Esophagus squamous epithelium (tissue), 5 donors: Measurements from ENCODE around the gene BSPH1. TPM values are rescaled to one million over a fixed set of nuclear protein-coding genes. Genes with fewer than 3 reads are reported as not detected.

ENCODE experiments used
- DNase-seq: peaks from one replicate; lab custom pipeline; 2025; lab: John Stamatoyannopoulos, UW
- H3K27ac ChIP-seq, 4 donors: fragments of 200-600 bp; sonication (generic); one replicate each; pipeline ENCODE4 v1.5.1; 2016 to 2019; ENCODE audit warnings: mild to moderate bottlenecking in 1 of 4
- H3K27me3 ChIP-seq, 4 donors: fragments of 200-600 bp; sonication (generic); 1 replicate in 3 of 4; 2 replicates in 1 of 4; pipeline versions ENCODE4 v1.5.1 to v1.6.0; 2017 to 2021; ENCODE audit warnings: antibody characterized with exemption in 1 of 4
- H3K36me3 ChIP-seq, 3 donors: fragments of 200-600 bp; sonication (generic); one replicate each; pipeline ENCODE4 v1.5.1; 2016 to 2019
- H3K4me1 ChIP-seq, 3 donors: fragments of 200-600 bp; sonication (generic); one replicate each; pipeline ENCODE4 v1.5.1; 2017 to 2019
- H3K4me3 ChIP-seq, 4 donors: fragments of 200-600 bp; sonication (generic); 1 replicate in 3 of 4; 2 replicates in 1 of 4; pipeline ENCODE4 v1.5.1; 2016 to 2019; ENCODE audit warnings: mild to moderate bottlenecking in 2 of 4, moderate library complexity in 1 of 4
- H3K9me3 ChIP-seq, 3 donors: fragments of 200-600 bp; sonication (generic); one replicate each; pipeline ENCODE4 v1.5.1; 2016 to 2019
- POLR2A ChIP-seq, 4 donors: fragments of 450-650 bp; IDR thresholded peaks; one replicate each; pipeline ENCODE4 v1.6.1; 2017; ENCODE audit warnings: antibody characterized with exemption in 4 of 4, mild to moderate bottlenecking in 4 of 4, moderate library complexity in 3 of 4
- WGBS, 2 donors: methylation state at CpG; one replicate each; pipeline ENCODE4 v1.1.5; 2018; 5-methylcytosine and 5-hydroxymethylcytosine counted together
- intact Hi-C: fragments of 100-400 bp; cut with DNase I; formaldehyde crosslinking; loops from one replicate; pipeline ENCODE4 v1.15.0; 2022
- total RNA-seq, 4 donors: library from RNA; depleted of rRNA; stranded (reverse); fragments of >200 nt; gene quantifications; one replicate each; pipeline ENCODE4 v1.1.0, GENCODE V29; 2016
- TF ChIP-seq, protein P1 (sequence below), 6 experiments: fragments of 450-650 bp in 4 of 6; fragments of 200-600 bp in 2 of 6; sonication (generic) in 2 of 6; IDR thresholded peaks; one replicate each; pipeline ENCODE4 v1.5.1; 2016 to 2019; ENCODE audit warnings: antibody characterized with exemption in 6 of 6, mild to moderate bottlenecking in 4 of 6, moderate library complexity in 4 of 6
- donor health status: DM: yes; HTN: yes; CAD: no.

Gene BSPH1
- total RNA-seq, 4 donors from 2014 or later: not detected

DNA sequence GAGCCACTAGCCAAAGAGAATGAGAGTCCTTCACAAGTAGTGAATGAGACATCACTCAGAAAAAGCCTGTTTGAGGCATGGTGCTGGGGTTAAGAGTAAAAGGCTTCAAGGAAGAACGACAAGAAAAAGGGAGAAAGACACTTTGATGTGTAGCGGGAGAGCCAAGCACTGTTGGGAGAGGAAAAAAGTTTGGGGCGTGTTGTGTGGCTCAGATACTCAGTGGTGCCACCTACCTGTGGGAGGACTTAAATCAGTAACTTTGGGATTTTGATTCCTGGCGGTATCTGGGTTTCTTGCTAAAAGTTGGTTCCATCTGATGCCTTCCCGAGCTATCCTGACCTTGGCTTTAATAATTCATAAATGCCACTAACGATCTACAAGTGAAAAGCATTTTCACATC is 14.8 kb upstream of the BSPH1 start:
- no peak for DNase-seq
- H3K9me3 ChIP-seq: no peaks in the 10 kb centered on the region
- H3K27ac ChIP-seq: no peak overlapping the region
- peaks cover 0 to 9% (median 0%) of the 10 kb centered on the region in 4 donors for H3K27me3 ChIP-seq
- H3K4me3 ChIP-seq: no peak overlapping the region
- H3K4me1 ChIP-seq: no peaks in the 10 kb centered on the region
- TF ChIP-seq POLR2A (IDR thresholded peaks at IDR 0.05): no peak
- TF ChIP-seq, protein P1, sequence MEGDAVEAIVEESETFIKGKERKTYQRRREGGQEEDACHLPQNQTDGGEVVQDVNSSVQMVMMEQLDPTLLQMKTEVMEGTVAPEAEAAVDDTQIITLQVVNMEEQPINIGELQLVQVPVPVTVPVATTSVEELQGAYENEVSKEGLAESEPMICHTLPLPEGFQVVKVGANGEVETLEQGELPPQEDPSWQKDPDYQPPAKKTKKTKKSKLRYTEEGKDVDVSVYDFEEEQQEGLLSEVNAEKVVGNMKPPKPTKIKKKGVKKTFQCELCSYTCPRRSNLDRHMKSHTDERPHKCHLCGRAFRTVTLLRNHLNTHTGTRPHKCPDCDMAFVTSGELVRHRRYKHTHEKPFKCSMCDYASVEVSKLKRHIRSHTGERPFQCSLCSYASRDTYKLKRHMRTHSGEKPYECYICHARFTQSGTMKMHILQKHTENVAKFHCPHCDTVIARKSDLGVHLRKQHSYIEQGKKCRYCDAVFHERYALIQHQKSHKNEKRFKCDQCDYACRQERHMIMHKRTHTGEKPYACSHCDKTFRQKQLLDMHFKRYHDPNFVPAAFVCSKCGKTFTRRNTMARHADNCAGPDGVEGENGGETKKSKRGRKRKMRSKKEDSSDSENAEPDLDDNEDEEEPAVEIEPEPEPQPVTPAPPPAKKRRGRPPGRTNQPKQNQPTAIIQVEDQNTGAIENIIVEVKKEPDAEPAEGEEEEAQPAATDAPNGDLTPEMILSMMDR (IDR thresholded peaks at IDR 0.05): no peak
- intact Hi-C loops: no loop called here
- 71 to 76% methylated on average over 6 of the region's 6 CpGs for WGBS, 2 donors
- no peaks in the 10 kb centered on the region for H3K36me3 ChIP-seq

DNA sequence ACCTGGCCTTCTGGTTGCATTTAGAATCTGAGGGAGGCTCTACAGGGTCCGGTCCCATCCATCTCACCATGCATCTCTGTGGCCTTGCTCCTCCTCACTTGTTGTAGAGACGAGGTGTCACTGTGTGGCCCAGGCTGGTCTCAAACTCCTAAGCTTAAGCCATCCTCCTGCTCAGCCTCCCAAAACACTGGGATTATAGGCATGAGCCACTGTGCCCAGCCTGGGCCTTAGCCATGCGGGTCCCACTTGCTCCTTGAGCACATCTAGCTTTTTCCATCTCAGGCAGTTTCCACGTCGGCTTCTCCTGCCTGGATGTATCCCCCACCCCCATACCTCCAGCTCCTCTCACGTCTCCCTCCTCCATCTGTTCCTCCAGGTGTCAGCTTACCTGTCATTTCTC is 12.3 kb upstream of the BSPH1 start:
- DNase-seq: no peak
- Histone ChIP-seq H3K4me1 (no peaks in the 10 kb centered on the region), H3K36me3 (no peaks in the 10 kb centered on the region), H3K9me3 (no peaks in the 10 kb centered on the region), H3K27me3 (peaks cover 0 to 9% (median 0%) of the 10 kb centered on the region in 4 donors), H3K27ac (no peak overlapping the region), H3K4me3 (no peak overlapping the region)
- intact Hi-C loops: no loop called here
- 72% methylated on average over 6 of the region's 6 CpGs for WGBS, 2 donors
- no peak for TF ChIP-seq POLR2A (IDR thresholded peaks at IDR 0.05)
- TF ChIP-seq, protein P1 (IDR thresholded peaks at IDR 0.05): no peak

DNA sequence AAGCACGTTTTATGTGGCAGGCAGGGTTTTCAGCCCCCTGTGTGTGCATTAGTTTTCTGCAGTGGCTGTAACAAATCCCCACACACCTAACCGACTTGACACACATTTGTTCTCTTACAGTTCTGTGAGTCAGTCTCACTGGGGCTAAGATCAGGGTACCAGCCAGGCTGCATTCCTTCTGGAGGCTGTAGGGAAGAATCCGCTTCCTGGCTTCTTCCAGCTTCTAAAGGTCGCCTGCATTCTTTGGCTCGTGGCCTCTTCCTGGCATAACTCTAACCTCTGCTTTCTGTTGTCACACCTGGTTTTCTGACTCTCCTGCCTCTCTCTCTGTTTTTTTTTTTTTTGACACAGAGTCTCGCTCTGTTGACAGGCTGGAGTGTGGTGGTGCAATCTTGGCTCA is 8.9 kb upstream of the BSPH1 start:
- intact Hi-C loops: no loop called here

DNA sequence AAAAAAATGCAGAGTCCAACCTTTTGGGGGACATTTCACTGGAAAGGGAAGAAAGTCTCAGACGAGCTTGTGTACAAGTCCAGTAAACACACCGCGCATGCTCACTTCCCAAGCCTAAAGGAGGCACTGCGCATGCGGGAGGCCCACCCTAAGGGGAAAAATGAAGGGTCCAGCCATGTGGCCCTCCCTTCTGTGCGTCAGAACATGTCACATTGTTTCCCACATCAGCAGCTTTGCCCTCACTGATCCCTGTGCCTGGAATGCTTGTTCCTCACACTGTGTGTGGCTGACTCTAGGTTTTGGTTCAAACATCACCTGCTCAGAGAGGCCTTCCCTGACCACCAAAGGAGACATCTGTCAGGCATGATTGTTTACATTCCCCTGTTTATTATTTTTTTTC is 6.8 kb upstream of the BSPH1 start:
- Histone ChIP-seq H3K4me1 (no peaks in the 10 kb centered on the region), H3K9me3 (no peaks in the 10 kb centered on the region), H3K27me3 (peaks cover 0 to 12% (median 0%) of the 10 kb centered on the region in 4 donors), H3K27ac (no peak overlapping the region), H3K4me3 (no peak overlapping the region), H3K36me3 (no peaks in the 10 kb centered on the region)
- DNase-seq: no peak
- TF ChIP-seq, protein P1 (IDR thresholded peaks at IDR 0.05): no peak
- TF ChIP-seq POLR2A (IDR thresholded peaks at IDR 0.05): no peak
- WGBS, 2 donors: 74 to 80% methylated on average over 6 of the region's 6 CpGs
- intact Hi-C loops: no loop called here

More for the DNA sequence above, 8.9 kb upstream of the BSPH1 start:
- H3K4me1 ChIP-seq: no peaks in the 10 kb centered on the region
- H3K4me3 ChIP-seq: no peak overlapping the region
- H3K27ac ChIP-seq: no peak overlapping the region
- H3K36me3 ChIP-seq: no peaks in the 10 kb centered on the region
- 64 to 67% methylated on average over 6 of the region's 6 CpGs for WGBS, 2 donors
- no peaks in the 10 kb centered on the region for H3K9me3 ChIP-seq
- DNase-seq: no peak
- TF ChIP-seq POLR2A (IDR thresholded peaks at IDR 0.05): no peak
- peaks cover 0 to 13% (median 0%) of the 10 kb centered on the region in 4 donors for H3K27me3 ChIP-seq

DNA sequence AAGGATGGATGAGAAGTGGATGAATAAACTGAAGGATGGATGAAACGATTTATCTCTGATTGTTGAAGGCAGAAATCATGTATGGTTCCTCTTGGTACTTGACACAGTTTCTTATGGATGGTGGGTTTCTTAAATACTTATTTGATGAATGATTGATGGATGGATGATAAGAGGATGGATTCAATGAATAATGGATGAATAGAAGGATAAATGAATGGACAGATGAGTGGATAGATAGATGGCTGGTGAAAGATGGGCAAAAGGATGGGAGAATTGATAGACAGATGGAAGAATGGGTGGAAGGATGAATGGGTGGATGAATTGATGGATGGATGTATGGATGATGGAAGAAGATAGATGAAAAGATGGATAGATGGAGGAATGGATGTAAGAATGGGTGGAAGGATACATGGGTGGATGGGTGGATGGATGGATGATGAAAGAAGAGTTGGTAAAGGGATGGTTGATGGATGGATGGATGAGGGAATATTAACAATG is 4.3 kb upstream of the BSPH1 start:
- no peaks in the 10 kb centered on the region for H3K4me1 ChIP-seq
- no peak for DNase-seq
- TF ChIP-seq, protein P1 (IDR thresholded peaks at IDR 0.05): no peak
- no peak for TF ChIP-seq POLR2A (IDR thresholded peaks at IDR 0.05)

More for the DNA sequence above, 4.3 kb upstream of the BSPH1 start:
- Histone ChIP-seq H3K27ac (no peak overlapping the region), H3K36me3 (no peaks in the 10 kb centered on the region), H3K9me3 (no peaks in the 10 kb centered on the region), H3K27me3 (peaks cover 0 to 29% (median 0%) of the 10 kb centered on the region in 4 donors), H3K4me3 (no peak overlapping the region)
- 40 to 71% methylated on average over 1 of the region's 1 CpG for WGBS, 2 donors
- intact Hi-C loops: no loop called here
